ENCODE measurements around the gene SLAMF7. TPM values are rescaled to one million over a fixed set of nuclear protein-coding genes. Genes with fewer than 3 reads are reported as not detected.
A peak's percentile ranks its signal among the peaks of the same experiment; 100 is the strongest.
"Not testable (repeated sequence)": the region's sequence is repeated elsewhere in the genome, so short reads cannot be mapped to it uniquely, and the experiment has no call there.

The SLAMF7 gene
- total RNA-seq, 4 donors from 2014 or later: 2.5 to 3.9 (median 2.7) TPM

GRCh38 chr1:160710517-160711252 lies 28.4 kb upstream of the SLAMF7 start:
- Histone ChIP-seq H3K36me3 (no peaks in the 10 kb centered on the region), H3K4me1 (peaks cover 0 to 15% (median 5%) of the 10 kb centered on the region in 4 donors), H3K27ac (peak overlapping the region; percentile 72 to 88 (median 78)), H3K9me3 (no peaks in the 10 kb centered on the region), H3K4me3 (peak overlapping the region; percentile 42 to 51 (median 46)), H3K27me3 (no peaks in the 10 kb centered on the region)
- DNase-seq: peak in 1 of 3 donors; percentile 39
- TF ChIP-seq POLR2A (IDR thresholded peaks at IDR 0.05): no peak
- TF ChIP-seq CTCF (IDR thresholded peaks at IDR 0.05): no peak

- peak overlapping the region; percentile 72 to 88 (median 78) for H3K27ac ChIP-seq
- peaks cover 0 to 13% (median 4%) of the 10 kb centered on the region in 4 donors for H3K4me1 ChIP-seq
These were observed 27.8 kb upstream of the SLAMF7 start for GRCh38 chr1:160711276-160711601.

GRCh38 chr1:160711602-160712311 lies 27.3 kb upstream of the SLAMF7 start, which contains the start of gene CD48:
Gene CD48 (minus strand): TSS chr1:160711822. CDS start chr1:160711763, 59 bp downstream.
- peak in 2 of 3 donors; percentile 63 to 76 for DNase-seq
- no peaks in the 10 kb centered on the region for H3K36me3 ChIP-seq
- TF ChIP-seq CTCF (IDR thresholded peaks at IDR 0.05): no peak
- no peak for TF ChIP-seq POLR2A (IDR thresholded peaks at IDR 0.05)
- H3K9me3 ChIP-seq: no peaks in the 10 kb centered on the region
- H3K27ac ChIP-seq: peak within 1 kb of the TSS; percentile 72 to 88 (median 78)
- peaks cover 0 to 13% (median 4%) of the 10 kb centered on the region in 4 donors for H3K4me1 ChIP-seq
- H3K27me3 ChIP-seq: no peaks in the 10 kb centered on the region
- H3K4me3 ChIP-seq: peak within 1 kb of the TSS; percentile 42 to 51 (median 46)

More at GRCh38 chr1:160711276-160711601, 27.8 kb upstream of the SLAMF7 start:
- TF ChIP-seq CTCF (IDR thresholded peaks at IDR 0.05): no peak
- no peak for TF ChIP-seq POLR2A (IDR thresholded peaks at IDR 0.05)
- H3K9me3 ChIP-seq: no peaks in the 10 kb centered on the region
- no peak for DNase-seq
- no peaks in the 10 kb centered on the region for H3K36me3 ChIP-seq
- H3K27me3 ChIP-seq: no peaks in the 10 kb centered on the region
- H3K4me3 ChIP-seq: peak overlapping the region; percentile 42 to 51 (median 46)

- peak in 2 of 3 donors; percentile 53 to 62 for DNase-seq
- H3K36me3 ChIP-seq, H3K27me3 ChIP-seq, H3K4me3 ChIP-seq, H3K9me3 ChIP-seq: not testable (repeated sequence)
- Histone ChIP-seq H3K27ac (peak overlapping the region; percentile 72 to 88 (median 78)), H3K4me1 (peaks cover 0 to 11% (median 4%) of the 10 kb centered on the region in 4 donors)
These were observed 26.4 kb upstream of the SLAMF7 start for GRCh38 chr1:160712525-160713080.

GRCh38 chr1:160713161-160713560 lies 25.9 kb upstream of the SLAMF7 start:
- no peaks in the 10 kb centered on the region for H3K36me3 ChIP-seq
- no peak for DNase-seq
- H3K27ac ChIP-seq: peak overlapping the region; percentile 72 to 88 (median 78)
- H3K27me3 ChIP-seq: no peaks in the 10 kb centered on the region
- peaks cover 0 to 10% (median 4%) of the 10 kb centered on the region in 4 donors for H3K4me1 ChIP-seq
- no peak for TF ChIP-seq POLR2A (IDR thresholded peaks at IDR 0.05)
- TF ChIP-seq CTCF (IDR thresholded peaks at IDR 0.05): no peak
- H3K4me3 ChIP-seq: no peak overlapping the region
- H3K9me3 ChIP-seq: no peaks in the 10 kb centered on the region

- not testable (repeated sequence) for H3K27me3 ChIP-seq, DNase-seq, H3K9me3 ChIP-seq, H3K36me3 ChIP-seq, H3K27ac ChIP-seq, H3K4me3 ChIP-seq
- peaks cover 0 to 10% (median 4%) of the 10 kb centered on the region in 4 donors for H3K4me1 ChIP-seq
These were observed 24.9 kb upstream of the SLAMF7 start for GRCh38 chr1:160714034-160714648.

Data from Peyer's patch (tissue), 4 donors.